Neuronal stem cell (in vitro differentiated cells): Measurements from ENCODE around the gene CEBPE. TPM values are rescaled to one million over a fixed set of nuclear protein-coding genes. Genes with fewer than 3 reads are reported as not detected.

Source experiments
- DNase-seq: peaks from one replicate; pipeline ENCODE4 v3.0.0-alpha.2; 2013; ENCODE audit warnings: low spot score
- H2AFZ ChIP-seq: one replicate; pipeline ENCODE4 v1.6.1; 2013; ENCODE audit warnings: mild to moderate bottlenecking, low read length, inconsistent platforms
- H2AK5ac ChIP-seq: 2 replicates; pipeline ENCODE4 v1.6.1; 2013; ENCODE audit warnings: low read depth, mild to moderate bottlenecking, inconsistent platforms, low read length, moderate library complexity, mixed read lengths
- H2BK120ac ChIP-seq: 2 replicates; pipeline ENCODE4 v1.6.1; 2013; ENCODE audit warnings: low read depth, mild to moderate bottlenecking, inconsistent platforms, low read length, moderate library complexity, mixed read lengths
- H2BK12ac ChIP-seq: one replicate; pipeline ENCODE4 v1.6.1; 2013; ENCODE audit warnings: low read length, inconsistent platforms
- H2BK15ac ChIP-seq: 2 replicates; pipeline ENCODE4 v1.6.1; 2013; ENCODE audit warnings: mild to moderate bottlenecking, low read length, inconsistent platforms, mixed read lengths
- H2BK5ac ChIP-seq: one replicate; pipeline ENCODE4 v1.6.1; 2013; ENCODE audit warnings: inconsistent platforms, mild to moderate bottlenecking, low read length, moderate library complexity
- H3K14ac ChIP-seq: one replicate; pipeline ENCODE4 v1.6.1; 2013; ENCODE audit warnings: low read length, inconsistent platforms
- H3K18ac ChIP-seq: 2 replicates; pipeline ENCODE4 v1.6.1; 2013; ENCODE audit warnings: low read length, inconsistent platforms
- H3K23ac ChIP-seq: 2 replicates; pipeline ENCODE4 v1.6.1; 2013; ENCODE audit warnings: low read depth, mild to moderate bottlenecking, mixed read lengths, low read length, inconsistent platforms; ENCODE audit not compliant: poor library complexity
- H3K27ac ChIP-seq: replicated peaks from 3 replicates; pipeline ENCODE4 v1.5.1; 2013; ENCODE audit warnings: low read length, inconsistent platforms
- H3K27me3 ChIP-seq, 3 experiments: 2 replicates each; pipeline ENCODE4 v1.6.1; 2013; ENCODE audit warnings: low read length in 3 of 3, mild to moderate bottlenecking in 2 of 3, inconsistent platforms in 1 of 3, low read depth in 1 of 3, mixed read lengths in 1 of 3, moderate library complexity in 1 of 3; ENCODE audit not compliant: control insufficient read depth in 3 of 3, insufficient read depth in 3 of 3
- H3K36me3 ChIP-seq, 2 donors: replicated peaks in 1 of 2; 2 replicates each; pipeline ENCODE4 v1.6.1; 2013; ENCODE audit warnings: low read length in 2 of 2; ENCODE audit not compliant: control insufficient read depth in 2 of 2, insufficient read depth in 2 of 2
- H3K4ac ChIP-seq: 2 replicates; pipeline ENCODE4 v1.6.1; 2013; ENCODE audit warnings: inconsistent platforms, mild to moderate bottlenecking, low read length, moderate library complexity
- H3K4me1 ChIP-seq, 2 donors: 1 replicate in 1 of 2; 2 replicates in 1 of 2; pipeline ENCODE4 v1.6.1; 2013; ENCODE audit warnings: low read length in 2 of 2, low read depth in 1 of 2; ENCODE audit not compliant: control insufficient read depth in 2 of 2, insufficient read depth in 1 of 2
- H3K4me2 ChIP-seq: one replicate; pipeline ENCODE4 v1.6.1; 2013; ENCODE audit warnings: mild to moderate bottlenecking, low read length, inconsistent platforms; ENCODE audit not compliant: insufficient read depth, poor library complexity, severe bottlenecking
- H3K4me3 ChIP-seq, 2 donors: 2 replicates each; pipeline ENCODE4 v1.5.1; 2013; ENCODE audit warnings: low read length in 2 of 2, mild to moderate bottlenecking in 2 of 2, inconsistent platforms in 1 of 2, moderate library complexity in 1 of 2
- H3K79me1 ChIP-seq: one replicate; pipeline ENCODE4 v1.6.1; 2013; ENCODE audit warnings: low read depth, mild to moderate bottlenecking, inconsistent platforms, low read length, moderate library complexity
- H3K9ac ChIP-seq: one replicate; pipeline ENCODE4 v1.6.1; 2013; ENCODE audit warnings: mild to moderate bottlenecking, low read depth, low read length, inconsistent platforms; ENCODE audit not compliant: poor library complexity
- H3K9me3 ChIP-seq, 2 donors: replicated peaks in 1 of 2; 2 replicates each; pipeline versions ENCODE3 to v1.6.1; 2013; ENCODE audit warnings: low read length in 2 of 2, mild to moderate bottlenecking in 2 of 2, inconsistent platforms in 1 of 2, low read depth in 1 of 2, mixed read lengths in 1 of 2, moderate library complexity in 1 of 2; ENCODE audit not compliant: control insufficient read depth in 2 of 2, insufficient read depth in 1 of 2
- H4K8ac ChIP-seq: one replicate; pipeline ENCODE4 v1.6.1; 2013; ENCODE audit warnings: low read depth, mild to moderate bottlenecking, inconsistent platforms, low read length, moderate library complexity
- H4K91ac ChIP-seq: one replicate; pipeline ENCODE4 v1.6.1; 2013; ENCODE audit warnings: low read length, low read depth, mild to moderate bottlenecking, inconsistent platforms; ENCODE audit not compliant: poor library complexity
- WGBS, 2 donors: extraction: QIAGEN DNeasy Blood & Tissue Kit; methylation state at CpG; one replicate each; pipeline ENCODE4 v1.1.7; 2013; ENCODE audit warnings: missing lambda C conversion rate in 2 of 2, mixed read lengths in 1 of 2; ENCODE audit not compliant: insufficient read length in 2 of 2, insufficient replicate concordance in 1 of 2; ENCODE audit errors: extremely low coverage in 2 of 2; 5-methylcytosine and 5-hydroxymethylcytosine counted together
- small RNA-seq: library from polyadenylated mRNA; stranded (forward); fragments of <200 nt; extraction: miRNeasy Mini kit (QIAGEN cat#:217004); gene quantifications from one replicate; pipeline ENCODE3, GENCODE V24; 2013; ENCODE audit not compliant: insufficient read depth

CEBPE gene

GRCh38 chr14:23068789-23069412, 50.2 kb downstream of the CEBPE start:
- Histone ChIP-seq H3K79me1 (peaks cover 8% of the 10 kb centered on the region), H3K4me2 (no peak overlapping the region), H4K91ac (no peak overlapping the region), H3K36me3 (peaks cover 50 to 71% of the 10 kb centered on the region in 2 donors), H3K27ac (peak overlapping the region; percentile 59), H2BK120ac (no peak overlapping the region), H3K4ac (no peak overlapping the region), H3K23ac (no peak overlapping the region), H3K9me3 (no peaks in the 10 kb centered on the region), H3K9ac (no peak overlapping the region), H2BK15ac (no peak overlapping the region), H2BK5ac (no peak overlapping the region), H3K14ac (no peak overlapping the region), H3K27me3 (no peaks in the 10 kb centered on the region), H2BK12ac (no peak overlapping the region), H4K8ac (no peak overlapping the region), H3K4me3 (no peak overlapping the region), H2AK5ac (no peak overlapping the region), H2AFZ (no peak overlapping the region), H3K18ac (no peak overlapping the region), H3K4me1 (peaks cover 23 to 25% of the 10 kb centered on the region in 2 donors)
- peak; percentile 89 for DNase-seq
- no CpG with 5 or more reads among the region's 8 CpGs for WGBS, 2 donors

DNA sequence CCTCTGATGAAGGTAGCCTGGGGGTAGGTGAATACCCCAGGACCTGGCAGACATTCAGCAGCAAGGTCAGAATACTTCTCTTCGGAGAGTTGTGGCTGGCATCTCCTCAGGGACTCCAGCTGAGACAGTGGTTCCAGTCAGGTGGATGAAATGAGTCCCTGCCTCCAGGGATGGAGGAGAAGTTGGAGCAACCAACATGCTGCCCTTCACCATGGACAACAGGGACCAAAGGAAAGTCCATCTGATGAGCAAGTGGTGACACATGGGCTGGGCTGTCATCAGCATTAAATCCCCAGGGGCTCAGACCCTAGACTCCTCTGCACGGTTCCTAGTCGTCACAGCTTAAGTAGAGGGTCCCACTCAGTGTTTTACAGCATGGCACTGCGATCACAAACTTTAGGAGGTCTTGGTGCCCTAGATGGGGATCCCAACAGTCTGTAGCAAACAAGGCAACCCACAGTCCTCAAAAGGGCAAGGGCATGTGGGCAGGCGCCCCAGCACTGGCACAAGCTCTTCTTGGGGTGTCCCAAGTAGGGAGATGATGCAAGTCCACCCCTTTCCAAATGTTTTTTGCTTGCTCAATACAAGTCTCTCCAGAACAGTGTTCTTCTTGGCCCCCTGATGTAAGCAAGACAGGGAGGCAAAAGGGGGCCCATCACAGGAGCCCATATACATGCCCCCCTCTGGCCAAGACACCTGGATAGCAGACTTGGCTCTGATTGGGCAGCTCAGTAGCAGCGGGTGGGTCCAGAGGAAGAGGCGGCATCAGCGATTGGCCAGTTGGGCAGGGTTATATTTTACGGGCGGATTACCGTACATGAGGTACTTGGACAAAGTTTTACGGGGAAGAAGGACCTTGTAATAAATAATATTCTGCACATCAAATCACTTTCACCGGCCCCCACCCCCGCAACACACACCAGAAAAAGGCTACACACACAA, 50.9 kb downstream of the CEBPE start:
- Histone ChIP-seq H3K79me1 (peaks cover 8% of the 10 kb centered on the region), H3K4me2 (peak overlapping the region; percentile 12), H3K9ac (no peak overlapping the region), H4K8ac (no peak overlapping the region), H2BK15ac (no peak overlapping the region), H3K4me3 (no peak overlapping the region), H3K27ac (no peak overlapping the region), H3K27me3 (no peaks in the 10 kb centered on the region), H2AFZ (no peak overlapping the region), H3K23ac (no peak overlapping the region), H3K14ac (no peak overlapping the region), H4K91ac (no peak overlapping the region), H3K36me3 (peaks cover 56 to 77% of the 10 kb centered on the region in 2 donors), H2BK5ac (no peak overlapping the region), H3K4ac (no peak overlapping the region), H3K4me1 (peaks cover 23 to 25% of the 10 kb centered on the region in 2 donors), H2BK120ac (no peak overlapping the region), H2AK5ac (no peak overlapping the region), H3K18ac (no peak overlapping the region), H3K9me3 (no peaks in the 10 kb centered on the region), H2BK12ac (no peak overlapping the region)
- no peak for DNase-seq
- WGBS, 2 donors = no CpG with 5 or more reads among the region's 14 CpGs

Small RNA genes lying within 50 kb of the gene (small RNA-seq; reads per million reads assigned to genes)
- gene RNU6-1138P = not detected
